OCI-LY3 (cell line): ENCODE measurements around the gene CPO.

Experiments
- EZH2phosphoT487 ChIP-seq: fragments of 200-600 bp; shearing (Covaris generic); IDR thresholded peaks from 2 replicates; pipeline ENCODE4 v1.6.1; 2018; ENCODE audit warnings: antibody characterized with exemption, mixed run types, low read depth
- TF ChIP-seq, protein P1 (sequence below): fragments of 200-600, 300-600 bp; sonication (generic); IDR thresholded peaks from 2 replicates; pipeline ENCODE4 v1.5.1; 2014; ENCODE audit warnings: antibody characterized with exemption, low read length, low read depth

DNA sequence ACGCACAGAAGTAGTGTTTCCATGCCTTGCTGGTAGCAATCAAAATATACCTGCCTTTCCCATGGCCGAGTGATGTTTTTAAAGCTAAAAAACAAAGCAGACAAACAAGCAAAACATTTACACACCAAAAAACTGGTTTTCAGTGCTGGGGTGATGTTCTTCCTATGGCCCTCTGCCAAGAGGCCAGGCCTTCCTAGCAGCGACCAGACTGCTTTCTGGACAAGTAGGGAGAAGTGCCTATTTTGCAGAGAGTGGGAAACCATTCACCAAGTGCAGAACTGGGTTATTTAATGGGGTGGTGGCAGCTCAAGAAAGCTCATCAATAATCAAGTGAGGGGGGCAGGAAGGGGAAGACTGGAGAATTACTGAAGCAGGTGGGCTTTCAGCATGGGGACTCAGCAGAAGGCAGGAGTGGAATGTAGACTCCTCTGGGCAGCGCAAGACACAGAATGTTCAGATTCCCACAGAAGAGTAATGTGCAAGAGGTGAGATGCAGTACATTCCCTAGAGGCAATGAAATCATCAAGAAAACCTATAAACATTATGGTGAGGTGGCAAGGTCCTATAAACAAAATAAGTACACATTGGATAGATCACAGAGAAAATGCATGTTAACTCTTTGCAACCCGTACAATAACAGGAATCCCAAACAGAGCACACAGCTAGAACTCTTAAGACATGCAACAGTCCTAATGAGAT, 44.0 kb downstream of the CPO start:
- TF ChIP-seq, protein P1, sequence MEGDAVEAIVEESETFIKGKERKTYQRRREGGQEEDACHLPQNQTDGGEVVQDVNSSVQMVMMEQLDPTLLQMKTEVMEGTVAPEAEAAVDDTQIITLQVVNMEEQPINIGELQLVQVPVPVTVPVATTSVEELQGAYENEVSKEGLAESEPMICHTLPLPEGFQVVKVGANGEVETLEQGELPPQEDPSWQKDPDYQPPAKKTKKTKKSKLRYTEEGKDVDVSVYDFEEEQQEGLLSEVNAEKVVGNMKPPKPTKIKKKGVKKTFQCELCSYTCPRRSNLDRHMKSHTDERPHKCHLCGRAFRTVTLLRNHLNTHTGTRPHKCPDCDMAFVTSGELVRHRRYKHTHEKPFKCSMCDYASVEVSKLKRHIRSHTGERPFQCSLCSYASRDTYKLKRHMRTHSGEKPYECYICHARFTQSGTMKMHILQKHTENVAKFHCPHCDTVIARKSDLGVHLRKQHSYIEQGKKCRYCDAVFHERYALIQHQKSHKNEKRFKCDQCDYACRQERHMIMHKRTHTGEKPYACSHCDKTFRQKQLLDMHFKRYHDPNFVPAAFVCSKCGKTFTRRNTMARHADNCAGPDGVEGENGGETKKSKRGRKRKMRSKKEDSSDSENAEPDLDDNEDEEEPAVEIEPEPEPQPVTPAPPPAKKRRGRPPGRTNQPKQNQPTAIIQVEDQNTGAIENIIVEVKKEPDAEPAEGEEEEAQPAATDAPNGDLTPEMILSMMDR = no peak
- no peak for TF ChIP-seq EZH2phosphoT487
